Activated naive CD4-positive, alpha-beta T cell treated with anti-CD3 and anti-CD28 coated beads for 36 hours (primary cell): Measurements from ENCODE around the gene MOCS1. TPM values are rescaled to one million over a fixed set of nuclear protein-coding genes. Genes with fewer than 3 reads are reported as not detected.
"Not testable (repeated sequence)": the region's sequence is repeated elsewhere in the genome, so short reads cannot be mapped to it uniquely, and the experiment has no call there.

Experiments used
- CTCF ChIA-PET: fragments of 350-600 bp; sonication (Branson Sonifier 250); formaldehyde crosslinking; loops from one replicate; lab custom pipeline; 2021; ENCODE audit warnings: antibody characterized with exemption; lab: Charles Lee
- DNase-seq: peaks from one replicate; pipeline ENCODE4 v3.0.0-alpha.2; 2020
- H3K27ac Mint-ChIP-seq: one replicate; pipeline ENCODE4 v1.8.0; 2021; ENCODE audit warnings: mild to moderate bottlenecking, mixed read lengths
- H3K27me3 Mint-ChIP-seq: one replicate; pipeline ENCODE4 v1.8.0; 2021; ENCODE audit warnings: low read depth, mixed read lengths
- H3K36me3 Mint-ChIP-seq: one replicate; pipeline ENCODE4 v1.8.0; 2021; ENCODE audit warnings: low read depth, mixed read lengths
- H3K4me1 Mint-ChIP-seq: one replicate; pipeline ENCODE4 v1.8.0; 2021; ENCODE audit warnings: low read depth, mixed read lengths
- H3K4me3 Mint-ChIP-seq: one replicate; pipeline ENCODE4 v1.8.0; 2021; ENCODE audit warnings: mild to moderate bottlenecking, moderate library complexity, mixed read lengths
- H3K9me3 Mint-ChIP-seq: one replicate; pipeline ENCODE4 v1.8.0; 2021; ENCODE audit warnings: mixed read lengths
- intact Hi-C: fragments of 100-400 bp; cut with micrococcal nuclease; formaldehyde crosslinking; loops from one replicate; pipeline ENCODE4 v1.15.1; 2023
- total RNA-seq, 2 experiments: library from RNA; stranded (reverse); gene quantifications; one replicate each; pipeline ENCODE4 v1.2.3, GENCODE V29; 2021

Gene MOCS1
- 1 to 10 TPM; 1.2 TPM for total RNA-seq

GRCh38 chr6:39934131-39934757 is at the start of gene MOCS1:
Gene MOCS1, minus strand, starts transcription at chr6:39934462. Its CDS starts 45 bp downstream, at chr6:39934417.
- H3K27me3 Mint-ChIP-seq = peaks cover 3% of the 10 kb centered on the region
- H3K4me1 Mint-ChIP-seq = peaks cover 13% of the 10 kb centered on the region
- no peaks in the 10 kb centered on the region for H3K36me3 Mint-ChIP-seq
- peak; percentile 53 for DNase-seq
- CTCF ChIA-PET = no interaction called here
- H3K4me3 Mint-ChIP-seq = peak within 1 kb of the TSS; percentile 78
- no peaks in the 10 kb centered on the region for H3K9me3 Mint-ChIP-seq
- no peak within 1 kb of the TSS for H3K27ac Mint-ChIP-seq
- intact Hi-C loops = no loop called here

GRCh38 chr6:39984051-39984450 is 49.8 kb upstream of the MOCS1 start:
- peaks cover 29% of the 10 kb centered on the region for H3K27me3 Mint-ChIP-seq
- H3K36me3 Mint-ChIP-seq = no peaks in the 10 kb centered on the region
- H3K9me3 Mint-ChIP-seq = no peaks in the 10 kb centered on the region
- no peak overlapping the region for H3K4me3 Mint-ChIP-seq
- H3K4me1 Mint-ChIP-seq = no peaks in the 10 kb centered on the region
- no peak for DNase-seq
- CTCF ChIA-PET = interaction anchor here (1.4 kb wide), 1 partner anchor 16 kb away, joined by 4 read pairs; no protein-coding TSS in a partner anchor
- H3K27ac Mint-ChIP-seq = no peak overlapping the region
- intact Hi-C loops = loop anchor here (5.0 kb wide), 1 partner anchor 1043 kb away; no protein-coding TSS in a partner anchor

- CTCF ChIA-PET = interaction anchor here (1.4 kb wide), 1 partner anchor 17 kb away, joined by 4 read pairs; no protein-coding TSS in a partner anchor
- no peak overlapping the region for H3K27ac Mint-ChIP-seq
- intact Hi-C loops = loop anchor here (5.0 kb wide), 1 partner anchor 1044 kb away; no protein-coding TSS in a partner anchor
- H3K27me3 Mint-ChIP-seq = peaks cover 31% of the 10 kb centered on the region
- H3K4me1 Mint-ChIP-seq = no peaks in the 10 kb centered on the region
- no peak overlapping the region for H3K4me3 Mint-ChIP-seq
- H3K36me3 Mint-ChIP-seq = no peaks in the 10 kb centered on the region
- no peaks in the 10 kb centered on the region for H3K9me3 Mint-ChIP-seq
- no peak for DNase-seq
Observed at GRCh38 chr6:39983193-39983592, 48.9 kb upstream of the MOCS1 start.

- intact Hi-C loops = loop anchor here (5.0 kb wide), 1 partner anchor 1045 kb away; no protein-coding TSS in a partner anchor
- no peak overlapping the region for H3K4me3 Mint-ChIP-seq
Observed at GRCh38 chr6:39982720-39983119, 48.5 kb upstream of the MOCS1 start.

GRCh38 chr6:39980839-39981580 is 46.7 kb upstream of the MOCS1 start:
- CTCF ChIA-PET = interaction anchor here (0.9 to 1.4 kb wide), 2 partner anchors 328 to 620 kb away, joined by 3 read pairs; no protein-coding TSS in a partner anchor
- Mint-ChIP-seq H3K4me3 (no peak overlapping the region), H3K27me3 (peaks cover 37% of the 10 kb centered on the region), H3K36me3 (no peaks in the 10 kb centered on the region), H3K9me3 (no peaks in the 10 kb centered on the region), H3K4me1 (no peaks in the 10 kb centered on the region), H3K27ac (no peak overlapping the region)
- peak; percentile 25 for DNase-seq
- intact Hi-C loops = loop anchor here (1.0 to 5.0 kb wide), 2 partner anchors 327 to 1046 kb away; no protein-coding TSS in a partner anchor

More at GRCh38 chr6:39982720-39983119, 48.5 kb upstream of the MOCS1 start:
- Mint-ChIP-seq H3K27me3 (peaks cover 32% of the 10 kb centered on the region), H3K36me3 (no peaks in the 10 kb centered on the region), H3K9me3 (no peaks in the 10 kb centered on the region), H3K27ac (no peak overlapping the region), H3K4me1 (no peaks in the 10 kb centered on the region)
- CTCF ChIA-PET = no interaction called here
- DNase-seq = no peak

- H3K27me3 Mint-ChIP-seq = peaks cover 32% of the 10 kb centered on the region
- intact Hi-C loops = loop anchor here (5.0 kb wide), 1 partner anchor 1048 kb away; no protein-coding TSS in a partner anchor
- CTCF ChIA-PET = interaction anchor here (1.4 kb wide), 1 partner anchor 621 kb away, joined by 3 read pairs; no protein-coding TSS in a partner anchor
- no peak overlapping the region for H3K27ac Mint-ChIP-seq
- DNase-seq = no peak
- H3K9me3 Mint-ChIP-seq = no peaks in the 10 kb centered on the region
- no peaks in the 10 kb centered on the region for H3K4me1 Mint-ChIP-seq
- no peaks in the 10 kb centered on the region for H3K36me3 Mint-ChIP-seq
- H3K4me3 Mint-ChIP-seq = no peak overlapping the region
Observed at GRCh38 chr6:39979461-39980328, 45.4 kb upstream of the MOCS1 start.

GRCh38 chr6:39978240-39978639 is 44.0 kb upstream of the MOCS1 start:
- Mint-ChIP-seq H3K36me3 (no peaks in the 10 kb centered on the region), H3K4me1 (no peaks in the 10 kb centered on the region), H3K27ac (no peak overlapping the region), H3K9me3 (no peaks in the 10 kb centered on the region), H3K4me3 (no peak overlapping the region), H3K27me3 (peaks cover 29% of the 10 kb centered on the region)
- intact Hi-C loops = no loop called here
- no peak for DNase-seq
- CTCF ChIA-PET = interaction anchor here (0.5 kb wide), 1 partner anchor 725 kb away, joined by 3 read pairs; no protein-coding TSS in a partner anchor

GRCh38 chr6:39973661-39974060 is 39.4 kb upstream of the MOCS1 start:
- no peak for DNase-seq
- Mint-ChIP-seq H3K27ac (no peak overlapping the region), H3K4me3 (no peak overlapping the region), H3K27me3 (peaks cover 21% of the 10 kb centered on the region), H3K36me3 (no peaks in the 10 kb centered on the region), H3K9me3 (no peaks in the 10 kb centered on the region), H3K4me1 (no peaks in the 10 kb centered on the region)
- intact Hi-C loops = no loop called here
- CTCF ChIA-PET = no interaction called here

- H3K9me3 Mint-ChIP-seq, H3K4me1 Mint-ChIP-seq, intact Hi-C loops, H3K4me3 Mint-ChIP-seq, CTCF ChIA-PET, H3K27ac Mint-ChIP-seq, H3K36me3 Mint-ChIP-seq, DNase-seq: not testable (repeated sequence)
- peaks cover 20% of the 10 kb centered on the region for H3K27me3 Mint-ChIP-seq
Observed at GRCh38 chr6:39972717-39973116, 38.5 kb upstream of the MOCS1 start.

GRCh38 chr6:39971131-39971530 is 36.9 kb upstream of the MOCS1 start:
- H3K27ac Mint-ChIP-seq, CTCF ChIA-PET, DNase-seq, intact Hi-C loops, H3K36me3 Mint-ChIP-seq, H3K4me1 Mint-ChIP-seq, H3K4me3 Mint-ChIP-seq, H3K9me3 Mint-ChIP-seq: not testable (repeated sequence)
- H3K27me3 Mint-ChIP-seq = peaks cover 18% of the 10 kb centered on the region

- Mint-ChIP-seq H3K4me1 (no peaks in the 10 kb centered on the region), H3K36me3 (no peaks in the 10 kb centered on the region), H3K27ac (no peak overlapping the region), H3K27me3 (peaks cover 19% of the 10 kb centered on the region), H3K4me3 (no peak overlapping the region), H3K9me3 (no peaks in the 10 kb centered on the region)
- intact Hi-C loops = no loop called here
- no peak for DNase-seq
- CTCF ChIA-PET = no interaction called here
Observed at GRCh38 chr6:39965751-39966150, 31.5 kb upstream of the MOCS1 start.

- Mint-ChIP-seq H3K27ac (no peak overlapping the region), H3K4me1 (no peaks in the 10 kb centered on the region), H3K4me3 (no peak overlapping the region), H3K27me3 (peaks cover 17% of the 10 kb centered on the region), H3K9me3 (no peaks in the 10 kb centered on the region), H3K36me3 (no peaks in the 10 kb centered on the region)
- intact Hi-C loops = no loop called here
- CTCF ChIA-PET = no interaction called here
- no peak for DNase-seq
Observed at GRCh38 chr6:39964530-39964929, 30.3 kb upstream of the MOCS1 start.
